GM06990 (cell line): ENCODE measurements around the gene MIEF2.

ENCODE experiments used
- DNase-seq: peaks from one replicate; pipeline ENCODE4 v3.0.0-alpha.2; 2011; ENCODE audit not compliant: insufficient read length; ENCODE audit errors: extremely low read depth
- H3K27me3 ChIP-seq: replicated peaks from 2 replicates; pipeline ENCODE4 v1.6.0; 2011; ENCODE audit warnings: low read length; ENCODE audit not compliant: control insufficient read depth, insufficient read depth
- H3K36me3 ChIP-seq: 2 replicates; pipeline ENCODE4 v1.5.1; 2011; ENCODE audit warnings: low read length; ENCODE audit not compliant: control insufficient read depth, insufficient read depth
- H3K4me3 ChIP-seq: replicated peaks from 2 replicates; pipeline ENCODE4 v1.5.1; 2011; ENCODE audit warnings: low read depth, mild to moderate bottlenecking, control low read depth, low read length
- TF ChIP-seq, protein P1 (sequence below): IDR thresholded peaks from 2 replicates; pipeline ENCODE4 v1.5.1; 2011; ENCODE audit warnings: low read length, control low read depth, mild to moderate bottlenecking, inconsistent platforms; ENCODE audit not compliant: insufficient read depth, poor library complexity, severe bottlenecking

MIEF2 gene

DNA sequence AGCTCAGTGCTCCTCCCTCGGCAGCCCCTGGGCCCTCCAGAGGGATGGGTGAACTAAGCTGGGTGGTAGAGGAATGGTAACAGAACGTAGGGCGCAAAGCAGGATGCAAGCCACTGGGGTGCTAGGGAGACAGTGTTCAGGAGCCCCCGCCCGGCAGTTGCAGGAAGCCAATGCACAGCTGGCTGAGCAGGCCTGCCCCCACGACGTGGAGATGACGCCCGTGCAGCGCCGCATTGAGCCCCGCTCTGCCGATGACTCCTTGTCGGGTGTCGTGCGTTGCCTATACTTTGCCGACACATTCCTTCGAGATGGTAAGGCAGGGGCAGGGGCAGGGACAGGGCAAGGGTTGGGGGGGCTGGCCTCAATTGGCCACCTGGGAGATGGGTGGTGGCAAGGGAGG, 22.2 kb upstream of the MIEF2 start:
- Histone ChIP-seq H3K4me3 (no peak overlapping the region), H3K36me3 (no peaks in the 10 kb centered on the region)
- TF ChIP-seq, protein P1, sequence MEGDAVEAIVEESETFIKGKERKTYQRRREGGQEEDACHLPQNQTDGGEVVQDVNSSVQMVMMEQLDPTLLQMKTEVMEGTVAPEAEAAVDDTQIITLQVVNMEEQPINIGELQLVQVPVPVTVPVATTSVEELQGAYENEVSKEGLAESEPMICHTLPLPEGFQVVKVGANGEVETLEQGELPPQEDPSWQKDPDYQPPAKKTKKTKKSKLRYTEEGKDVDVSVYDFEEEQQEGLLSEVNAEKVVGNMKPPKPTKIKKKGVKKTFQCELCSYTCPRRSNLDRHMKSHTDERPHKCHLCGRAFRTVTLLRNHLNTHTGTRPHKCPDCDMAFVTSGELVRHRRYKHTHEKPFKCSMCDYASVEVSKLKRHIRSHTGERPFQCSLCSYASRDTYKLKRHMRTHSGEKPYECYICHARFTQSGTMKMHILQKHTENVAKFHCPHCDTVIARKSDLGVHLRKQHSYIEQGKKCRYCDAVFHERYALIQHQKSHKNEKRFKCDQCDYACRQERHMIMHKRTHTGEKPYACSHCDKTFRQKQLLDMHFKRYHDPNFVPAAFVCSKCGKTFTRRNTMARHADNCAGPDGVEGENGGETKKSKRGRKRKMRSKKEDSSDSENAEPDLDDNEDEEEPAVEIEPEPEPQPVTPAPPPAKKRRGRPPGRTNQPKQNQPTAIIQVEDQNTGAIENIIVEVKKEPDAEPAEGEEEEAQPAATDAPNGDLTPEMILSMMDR: no peak

DNA sequence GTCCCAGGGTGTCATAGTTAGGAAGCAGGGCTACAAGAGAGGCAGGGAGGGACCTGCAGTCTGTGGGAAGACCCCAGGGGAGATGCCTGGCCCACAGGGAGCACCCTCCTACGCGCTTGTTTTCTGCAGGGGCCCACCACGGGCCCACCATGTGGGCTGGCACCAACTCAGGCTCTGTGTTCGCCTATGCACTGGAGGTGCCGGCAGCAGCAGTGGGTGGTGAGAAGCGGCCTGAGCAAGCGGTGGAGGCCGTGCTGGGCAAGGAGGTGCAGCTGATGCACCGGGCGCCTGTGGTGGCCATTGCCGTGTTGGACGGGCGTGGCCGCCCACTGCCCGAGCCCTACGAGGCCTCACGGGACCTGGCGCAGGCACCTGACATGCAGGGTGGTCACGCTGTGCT, 20.0 kb upstream of the MIEF2 start:
- H3K27me3 ChIP-seq: no peaks in the 10 kb centered on the region
- no peak for DNase-seq
- H3K4me3 ChIP-seq: no peak overlapping the region
- TF ChIP-seq, protein P1: no peak
- H3K36me3 ChIP-seq: peaks cover 7% of the 10 kb centered on the region

More for the DNA sequence above, 22.2 kb upstream of the MIEF2 start:
- no peak for DNase-seq
- H3K27me3 ChIP-seq: no peaks in the 10 kb centered on the region

DNA sequence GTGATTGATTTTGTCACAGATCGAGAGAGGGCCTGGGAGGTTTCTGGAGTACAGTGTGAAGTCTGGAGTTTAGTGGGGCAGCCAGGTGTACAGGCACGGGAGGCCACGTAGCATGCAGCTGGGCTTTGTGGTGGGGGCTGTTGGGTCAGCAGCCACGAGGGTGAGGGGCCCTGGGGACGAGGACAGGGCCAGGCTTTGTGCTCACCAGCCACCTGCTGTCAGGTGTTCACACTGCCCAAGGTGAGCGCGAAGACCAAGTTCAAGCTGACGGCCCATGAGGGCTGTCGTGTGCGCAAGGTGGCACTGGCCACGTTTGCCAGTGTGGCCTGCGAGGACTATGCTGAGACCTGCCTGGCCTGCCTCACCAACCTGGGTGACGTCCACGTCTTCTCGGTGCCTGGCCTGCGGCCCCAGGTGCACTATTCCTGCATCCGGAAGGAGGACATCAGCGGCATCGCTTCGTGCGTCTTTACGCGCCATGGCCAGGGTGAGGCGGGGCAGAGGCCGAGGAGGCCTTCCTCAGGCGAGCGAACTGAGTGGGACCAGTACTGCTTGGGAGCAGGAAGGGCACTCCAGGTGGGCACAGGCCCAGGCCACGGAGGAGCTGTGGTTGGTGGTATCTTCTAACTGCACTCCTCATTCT, 19.1 kb upstream of the MIEF2 start:
- Histone ChIP-seq H3K27me3 (no peaks in the 10 kb centered on the region), H3K36me3 (peaks cover 15% of the 10 kb centered on the region), H3K4me3 (no peak overlapping the region)
- no peak for DNase-seq
- TF ChIP-seq, protein P1: no peak

DNA sequence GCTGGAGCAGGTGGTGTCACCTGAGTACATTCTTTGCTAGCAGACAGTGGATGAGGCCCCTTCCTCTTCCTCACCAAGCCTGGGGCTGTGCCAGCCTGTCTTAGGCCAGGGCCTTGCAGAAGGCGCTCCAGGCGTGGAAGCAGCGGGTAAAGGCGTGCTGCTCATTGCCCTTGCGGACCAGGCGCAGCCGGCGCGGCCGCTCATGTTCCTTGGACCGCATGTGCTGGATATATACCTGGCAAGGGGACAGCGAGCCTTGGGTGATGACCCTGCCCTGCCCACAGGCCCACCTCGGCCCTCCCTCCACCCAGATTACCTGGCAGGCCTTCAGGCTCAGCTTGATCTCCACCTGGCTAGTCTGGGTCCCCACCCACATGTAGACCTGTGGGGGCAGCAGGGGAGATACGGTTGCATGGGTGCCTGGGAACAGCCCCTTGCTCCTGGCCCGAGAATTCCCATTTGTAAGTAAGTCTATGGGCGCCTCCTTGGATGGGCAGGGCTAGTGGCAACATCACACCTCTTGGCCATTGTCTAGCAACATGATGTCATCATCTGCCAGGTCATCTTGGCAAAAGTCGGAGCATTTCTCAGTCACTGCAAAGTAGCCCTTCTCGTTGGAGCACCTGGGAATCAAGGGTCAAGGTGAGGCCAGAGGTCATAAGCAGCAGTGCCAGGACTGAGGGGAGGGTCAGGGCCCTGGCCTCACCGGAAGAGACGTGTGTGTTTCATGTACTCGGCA, 15.3 kb upstream of the MIEF2 start:
- Histone ChIP-seq H3K36me3 (peaks cover 32% of the 10 kb centered on the region), H3K4me3 (no peak overlapping the region), H3K27me3 (no peaks in the 10 kb centered on the region)
- TF ChIP-seq, protein P1: no peak
- DNase-seq: no peak

DNA sequence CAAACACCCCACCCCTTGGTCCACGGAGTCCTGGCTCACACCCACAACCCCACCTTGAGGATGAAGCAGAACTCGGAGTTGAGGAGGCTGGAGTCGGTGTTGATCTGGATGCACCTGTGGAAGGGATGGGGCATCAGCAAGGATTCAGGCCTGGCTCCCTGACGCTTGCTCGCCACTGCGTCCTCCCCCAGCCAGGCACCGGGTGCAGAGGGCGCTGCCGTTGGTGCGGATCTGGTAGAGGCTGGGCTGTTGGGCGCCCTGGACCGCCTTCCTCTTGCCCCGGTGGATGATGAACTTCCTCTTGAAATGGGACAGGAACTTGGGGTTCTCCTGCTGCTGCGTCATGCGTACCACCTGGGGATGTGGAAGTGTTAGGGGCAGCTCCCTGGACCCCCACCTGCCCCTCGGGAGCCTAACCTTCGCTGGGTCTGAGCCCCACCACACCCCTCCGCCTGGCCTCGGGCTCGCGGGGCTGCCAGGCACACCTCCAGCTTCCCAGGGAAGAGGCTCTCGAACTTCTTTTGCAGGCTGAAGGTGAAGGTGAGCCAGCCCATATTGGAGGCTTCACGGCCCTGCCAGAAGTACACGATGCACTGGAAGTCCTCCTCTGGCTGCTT, 14.2 kb upstream of the MIEF2 start:
- DNase-seq: no peak
- H3K4me3 ChIP-seq: no peak overlapping the region
- H3K27me3 ChIP-seq: no peaks in the 10 kb centered on the region
- H3K36me3 ChIP-seq: peaks cover 37% of the 10 kb centered on the region
- TF ChIP-seq, protein P1: no peak
